Ureter (tissue), 1 donor: ENCODE results near the gene COP1. TPM values are rescaled to one million over a fixed set of nuclear protein-coding genes. Genes with fewer than 3 reads are reported as not detected.

ENCODE experiments used
- DNase-seq: peaks from one replicate; pipeline ENCODE4 v3.0.0-alpha.2; 2020; ENCODE audit warnings: low spot score
- total RNA-seq: library from RNA; stranded (reverse); gene quantifications from one replicate; pipeline ENCODE4 v1.2.4, GENCODE V29; 2023
- donor health status: DM: yes; HTN: yes; CAD: no.

The COP1 gene
- total RNA-seq, 1 donor from 2014 or later, result 60.6 TPM

DNA sequence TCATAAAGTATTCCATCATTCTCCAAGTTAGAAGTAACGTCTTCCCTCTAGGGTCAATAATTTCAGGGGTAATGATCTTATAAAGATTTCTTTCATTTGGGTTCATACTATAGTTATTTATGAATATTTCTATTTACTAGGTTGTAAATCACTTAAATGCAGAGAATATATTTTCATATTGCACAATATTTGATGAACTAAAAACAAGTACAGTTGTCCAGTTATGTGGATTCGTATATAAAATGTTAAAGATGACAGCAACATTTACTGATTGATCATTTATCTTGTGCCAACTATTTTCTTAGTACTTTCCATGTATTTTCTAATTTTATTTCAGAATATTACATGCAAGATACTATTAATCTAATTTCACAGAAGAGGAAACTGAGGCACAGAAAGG, 243.3 kb downstream of the COP1 start:
- no peak for DNase-seq

DNA sequence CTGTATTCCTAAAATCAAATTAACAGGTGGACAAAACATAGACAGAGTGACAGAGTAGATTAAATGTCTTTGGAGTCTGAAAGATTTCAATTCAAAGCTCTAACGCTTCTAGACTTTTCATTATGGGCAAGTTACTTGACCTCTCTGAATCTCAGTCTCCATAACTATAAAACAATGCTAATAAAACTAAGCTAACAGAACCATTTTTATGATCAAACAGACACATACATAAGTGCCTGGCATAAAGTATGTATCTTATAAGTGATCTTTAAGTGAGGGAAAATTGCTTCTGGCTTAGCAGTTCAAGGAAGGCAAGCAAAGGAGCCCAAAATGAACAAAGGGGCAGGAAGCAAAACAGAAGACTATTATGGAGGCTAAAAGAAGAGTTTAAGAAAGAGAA, 246.9 kb downstream of the COP1 start:
- no peak for DNase-seq

DNA sequence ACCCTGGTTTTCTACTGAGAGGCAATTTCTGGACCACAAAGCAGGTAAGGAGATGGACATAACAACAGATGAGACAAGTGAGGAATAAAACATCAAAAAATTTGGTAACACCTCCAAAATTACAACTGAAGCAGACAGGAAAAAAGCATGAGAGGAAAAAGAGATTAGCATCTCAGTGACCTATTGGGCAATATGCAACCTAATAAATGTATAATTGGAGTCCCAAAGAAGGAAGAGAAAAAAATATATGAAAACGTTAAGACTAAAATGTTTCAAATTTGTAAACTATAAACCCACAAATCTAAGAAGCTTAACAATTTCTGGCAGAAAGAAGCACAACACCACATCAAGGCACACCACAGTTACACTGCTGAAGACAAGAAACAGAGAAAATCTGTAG, 255.5 kb downstream of the COP1 start:
- DNase-seq, result no peak

DNA sequence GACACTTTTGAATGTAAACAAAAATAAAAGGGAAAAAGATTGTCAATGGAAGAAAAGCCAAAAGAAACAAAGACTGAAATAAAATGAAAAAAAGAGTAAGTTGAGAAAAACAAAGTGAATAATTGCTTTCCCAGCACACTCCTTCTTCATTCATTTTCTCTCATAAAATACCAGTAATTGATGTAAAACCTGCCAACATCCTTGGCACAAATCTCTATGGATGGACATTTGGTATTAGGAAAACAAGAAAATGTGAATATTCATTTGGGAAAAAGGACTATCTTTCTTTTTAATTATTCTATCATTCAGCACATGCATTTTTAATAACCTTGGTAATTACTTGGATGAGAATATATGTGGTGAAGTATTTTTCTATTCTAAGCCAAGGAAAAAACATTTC, 259.3 kb downstream of the COP1 start:
- no peak for DNase-seq

DNA sequence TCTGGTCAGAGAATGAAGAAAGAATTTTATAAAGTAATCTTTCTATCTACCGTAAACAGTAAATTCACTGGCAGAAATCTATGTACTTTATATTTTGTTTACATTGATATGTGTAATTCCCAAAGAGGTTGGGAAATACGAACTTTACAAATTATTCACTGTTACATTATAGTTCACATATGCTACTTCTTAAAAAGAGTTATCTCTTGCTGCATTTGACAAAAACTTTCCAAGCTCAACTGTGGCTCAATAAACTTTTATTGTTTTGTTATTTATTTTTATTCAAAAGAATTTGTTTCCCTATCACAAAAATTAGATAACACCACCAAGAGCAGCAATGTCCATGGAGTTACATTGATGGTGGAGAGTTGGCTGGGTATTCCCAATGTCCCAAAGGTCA, 262.5 kb downstream of the COP1 start:
- no peak for DNase-seq

DNA sequence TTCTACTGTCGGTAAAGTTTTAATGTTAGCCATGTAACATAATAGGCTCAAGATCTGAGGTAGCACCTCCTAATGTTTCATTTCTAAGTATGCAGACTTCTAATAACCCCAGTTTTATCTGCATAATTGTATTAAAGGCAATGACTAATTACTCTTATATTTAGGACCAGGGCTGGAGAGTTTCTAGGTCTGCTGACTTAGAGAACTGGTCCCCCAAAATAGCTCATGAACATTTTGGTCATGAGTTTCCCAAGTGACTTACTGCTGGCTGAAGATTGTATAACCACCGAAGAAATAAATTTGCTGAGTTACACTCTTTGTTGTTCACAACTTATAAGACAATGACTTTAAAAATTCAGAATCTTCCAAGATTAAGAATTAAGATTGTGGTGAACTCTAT, 265.9 kb downstream of the COP1 start:
- no peak for DNase-seq

DNA sequence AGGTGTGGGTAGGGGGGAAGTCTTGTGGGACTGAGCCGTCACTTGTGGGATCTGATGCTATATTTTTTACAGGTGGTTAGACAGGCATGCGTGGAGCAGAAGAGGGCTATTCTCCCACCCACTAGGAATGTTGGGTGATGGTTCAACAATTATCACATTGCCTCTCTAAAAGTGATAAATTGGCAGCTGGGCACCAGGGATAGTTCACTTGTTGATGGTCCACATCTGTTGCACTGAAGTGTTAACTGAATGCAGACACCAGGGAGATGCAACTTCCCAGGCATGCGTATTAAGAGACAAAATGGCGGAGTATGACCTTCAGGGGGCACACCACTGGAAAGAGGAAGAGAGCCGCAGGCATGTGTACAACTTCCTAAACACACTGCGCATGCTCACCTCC, 270.4 kb downstream of the COP1 start:
- DNase-seq, result no peak

DNA sequence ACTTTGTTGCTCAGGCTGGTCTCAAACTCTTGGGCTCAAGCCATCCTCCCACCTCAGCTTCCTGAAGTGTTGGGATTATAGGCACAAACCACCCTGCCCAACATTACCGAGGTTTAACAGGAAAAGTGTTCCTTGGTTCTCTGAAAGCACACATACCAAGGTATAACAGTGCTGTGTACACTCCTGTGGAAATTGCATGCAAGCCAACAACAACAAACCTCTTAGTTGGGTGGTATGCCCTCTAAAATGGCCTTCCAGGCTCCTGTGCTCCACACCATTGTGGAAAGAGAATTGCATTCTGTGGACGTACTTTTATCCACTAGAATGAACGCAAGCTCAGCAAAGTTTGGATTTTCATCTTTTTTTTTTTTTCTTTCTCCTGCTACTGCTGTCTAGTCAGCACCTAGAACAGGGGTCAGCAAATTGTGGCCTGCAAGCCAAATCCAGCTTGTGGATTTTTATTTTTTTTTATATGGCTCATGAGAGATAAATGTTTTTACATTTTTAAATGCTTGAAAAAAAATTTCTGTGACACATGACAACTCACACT, 271.4 kb downstream of the COP1 start:
- DNase-seq, result no peak

DNA sequence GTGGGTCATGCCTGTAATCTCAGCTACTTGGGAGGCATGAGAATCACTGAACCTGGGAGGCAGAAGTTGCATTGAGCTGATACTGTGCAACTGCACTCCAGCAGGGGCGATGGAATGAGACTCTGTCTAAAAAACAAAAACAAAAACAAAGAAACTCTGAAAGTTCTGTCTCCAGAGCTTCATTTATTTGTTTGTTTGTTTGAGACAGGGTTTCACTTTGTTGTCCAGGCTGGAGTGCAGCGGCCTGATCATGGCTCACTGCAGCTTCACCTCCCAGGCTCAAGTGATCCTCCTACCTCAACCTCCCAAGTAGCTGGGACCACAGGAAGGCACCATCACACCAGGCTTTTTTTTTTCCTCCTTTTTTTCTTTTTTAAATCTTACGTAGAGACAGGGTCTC, 271.9 kb downstream of the COP1 start:
- DNase-seq, result no peak

DNA sequence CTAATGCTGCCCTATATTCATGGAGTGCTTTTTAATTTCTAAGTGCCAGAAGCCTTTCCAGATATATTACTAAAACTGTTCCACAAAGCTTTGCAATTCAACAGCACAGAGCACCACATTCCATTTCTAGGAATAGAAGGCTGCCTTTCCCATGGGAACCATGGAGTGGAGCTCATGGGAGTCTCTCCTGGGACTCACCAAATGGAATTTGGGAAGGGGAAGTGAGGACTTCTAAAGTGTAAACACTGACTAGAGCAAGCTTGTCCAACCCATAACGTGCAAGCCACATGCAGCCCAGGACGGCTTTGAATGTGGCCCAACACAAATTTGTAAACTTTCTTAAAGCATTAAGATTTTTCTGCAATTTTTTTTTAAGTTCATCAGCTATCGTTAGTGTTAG, 273.3 kb downstream of the COP1 start:
- DNase-seq, result no peak

DNA sequence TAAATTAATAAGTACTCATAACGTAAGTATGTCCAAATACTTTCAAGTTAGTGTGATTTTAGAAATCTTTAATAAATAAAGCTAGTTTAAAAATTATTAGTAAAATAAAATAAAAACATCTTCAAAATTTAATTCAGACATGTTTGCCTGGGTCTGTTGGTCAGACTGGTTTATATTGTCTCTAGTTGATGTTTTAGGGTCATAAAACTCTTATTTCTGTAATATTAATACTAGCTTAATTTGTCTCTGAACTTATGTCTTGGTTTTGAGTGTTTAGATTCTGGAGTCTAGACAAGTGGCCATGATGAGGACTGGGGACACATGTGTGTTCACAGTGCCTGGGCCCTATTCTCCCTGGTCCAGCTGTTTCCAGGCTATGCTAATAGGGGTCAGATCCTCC, 279.1 kb downstream of the COP1 start:
- no peak for DNase-seq

DNA sequence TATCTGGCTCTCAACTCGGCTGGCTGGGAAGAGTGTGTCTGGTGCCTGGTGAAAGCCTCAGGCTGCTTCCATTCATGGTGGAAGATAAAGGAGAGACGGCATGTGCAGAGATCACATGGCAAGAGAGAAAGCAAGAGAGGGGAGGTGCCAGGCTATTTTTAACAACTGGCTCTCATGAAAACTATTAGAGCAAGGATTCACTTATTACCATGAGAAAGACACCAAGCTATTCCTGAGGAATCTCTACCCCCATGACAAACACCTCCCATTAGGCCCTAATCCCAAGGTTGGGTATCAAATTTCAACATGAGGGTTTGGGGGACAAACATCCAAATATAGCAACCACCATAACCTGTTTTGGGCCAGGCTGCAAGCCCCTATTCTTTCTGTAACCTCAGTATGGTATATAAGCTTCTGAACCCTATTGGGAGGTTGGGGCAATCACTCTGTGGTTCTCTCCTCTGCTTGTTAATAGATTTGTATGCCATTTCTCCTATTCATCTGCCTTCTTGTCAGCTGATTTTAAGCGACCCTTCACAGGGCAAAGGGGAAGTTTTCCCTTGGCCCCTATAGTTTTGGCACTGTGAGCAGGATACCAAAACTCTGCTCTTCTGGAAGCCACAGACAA, 284.7 kb downstream of the COP1 start:
- DNase-seq, result no peak

DNA sequence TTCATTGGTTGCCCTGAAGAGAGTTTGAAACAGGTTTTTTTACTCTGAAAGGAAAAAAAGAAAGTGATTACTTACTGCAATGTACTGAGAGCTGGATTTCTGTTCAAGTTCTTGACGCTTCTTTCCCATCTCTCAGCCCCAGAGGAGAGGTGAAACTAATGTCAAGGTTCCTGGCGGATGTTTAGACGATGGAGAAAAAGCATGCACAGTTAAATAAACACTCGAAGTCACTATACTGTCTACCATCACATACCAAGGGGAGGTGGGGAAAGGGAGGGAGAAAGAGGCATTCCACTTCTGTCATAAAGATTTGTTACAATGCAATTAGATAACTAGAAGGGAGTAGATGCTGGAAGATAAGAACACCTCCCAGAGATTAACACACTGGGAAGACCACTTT, 286.7 kb downstream of the COP1 start:
- no peak for DNase-seq

DNA sequence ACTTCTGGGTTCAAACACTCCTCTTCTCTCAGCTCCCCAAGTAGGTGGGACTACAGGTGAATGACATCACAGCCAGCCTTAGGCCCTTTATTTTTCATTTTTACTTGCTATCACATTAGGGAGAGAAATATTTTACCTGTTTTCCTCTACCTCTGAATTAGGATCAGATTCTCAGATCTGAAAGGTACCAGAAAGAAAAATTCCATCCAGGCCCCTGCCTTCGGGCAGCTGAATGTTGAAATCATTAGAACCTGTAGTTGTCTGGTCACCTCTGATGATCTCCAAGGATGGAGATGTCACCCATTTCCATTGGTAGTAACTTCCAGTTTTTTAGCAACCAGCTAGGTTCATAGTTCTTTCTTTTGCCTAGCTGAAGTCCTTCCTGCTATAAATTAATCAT, 288.1 kb downstream of the COP1 start:
- DNase-seq, result no peak

DNA sequence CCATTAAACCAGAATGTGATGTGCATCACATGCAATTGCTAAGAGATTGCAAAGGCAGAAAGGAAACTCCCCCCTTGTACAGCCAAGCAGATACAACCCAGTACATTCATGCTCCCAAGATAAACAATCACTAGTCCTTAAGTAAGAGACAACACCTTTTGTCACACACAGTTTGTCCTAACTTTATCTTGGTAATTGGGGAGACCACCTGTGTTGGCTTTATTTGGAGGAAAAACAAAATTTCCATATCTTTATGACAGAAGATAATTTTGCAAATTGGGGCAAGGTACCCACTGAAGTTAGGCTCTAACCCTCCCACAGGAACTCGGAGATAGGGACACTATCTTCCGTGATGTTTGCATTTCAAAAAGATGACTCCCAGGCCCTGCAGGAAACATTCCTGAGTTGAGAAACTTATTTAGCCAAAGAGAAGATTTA, 288.7 kb downstream of the COP1 start:
- DNase-seq, result no peak

DNA sequence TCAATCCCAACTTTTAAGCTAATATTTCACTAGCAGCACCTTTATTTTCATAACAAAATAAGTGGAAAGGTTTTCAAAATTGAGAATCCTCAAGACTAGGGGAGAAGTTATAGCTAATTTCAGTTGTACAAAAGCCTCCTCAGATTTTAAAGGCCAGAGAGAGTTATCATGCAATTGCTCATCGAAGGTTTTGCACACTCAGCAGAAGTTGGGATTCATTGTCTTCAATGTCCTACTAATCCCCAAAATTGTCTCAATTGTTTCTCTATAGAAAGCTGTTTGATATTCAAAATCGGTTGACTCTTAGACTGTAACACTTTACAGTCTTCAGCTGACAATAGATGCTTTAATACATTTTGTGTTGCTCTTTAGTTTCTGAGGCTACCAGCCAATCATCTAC, 293.0 kb downstream of the COP1 start:
- no peak for DNase-seq

DNA sequence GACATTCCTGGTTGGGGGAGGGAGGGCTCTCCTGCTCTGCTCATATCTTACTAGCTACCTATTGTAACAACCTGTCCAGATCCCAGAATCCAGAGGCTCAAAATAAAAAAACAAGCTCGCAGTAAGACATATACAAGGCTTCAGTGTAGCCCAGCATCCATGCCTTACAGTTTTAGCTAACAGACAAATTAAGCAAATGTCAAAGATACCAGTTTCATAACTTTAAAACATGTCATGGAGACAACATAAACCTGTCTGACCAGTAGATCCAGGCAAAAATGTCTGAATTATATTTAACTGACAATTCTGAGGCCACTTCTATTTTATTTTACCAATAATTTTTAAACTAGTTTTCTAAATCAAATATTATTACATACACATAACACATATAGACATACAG, 295.9 kb downstream of the COP1 start:
- DNase-seq, result no peak

DNA sequence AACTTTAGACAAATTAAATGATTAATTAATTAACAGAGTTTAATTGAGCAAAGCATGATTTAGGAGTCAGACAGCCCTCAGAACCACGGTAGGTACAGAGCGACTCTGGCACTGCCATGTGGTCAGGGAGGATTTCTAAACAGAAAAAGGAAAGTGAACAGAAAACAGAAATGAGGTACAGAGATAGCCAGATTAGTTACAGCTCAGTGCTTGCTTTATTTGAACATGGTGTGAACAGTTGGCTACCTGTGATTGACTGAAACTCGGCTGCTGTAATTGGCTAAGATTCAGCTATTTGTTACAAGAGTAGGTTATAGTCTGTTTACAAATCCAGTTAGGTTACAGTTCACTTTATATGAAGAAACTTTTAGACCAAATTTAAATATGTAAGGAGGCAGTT, 300.7 kb downstream of the COP1 start:
- DNase-seq, result no peak

DNA sequence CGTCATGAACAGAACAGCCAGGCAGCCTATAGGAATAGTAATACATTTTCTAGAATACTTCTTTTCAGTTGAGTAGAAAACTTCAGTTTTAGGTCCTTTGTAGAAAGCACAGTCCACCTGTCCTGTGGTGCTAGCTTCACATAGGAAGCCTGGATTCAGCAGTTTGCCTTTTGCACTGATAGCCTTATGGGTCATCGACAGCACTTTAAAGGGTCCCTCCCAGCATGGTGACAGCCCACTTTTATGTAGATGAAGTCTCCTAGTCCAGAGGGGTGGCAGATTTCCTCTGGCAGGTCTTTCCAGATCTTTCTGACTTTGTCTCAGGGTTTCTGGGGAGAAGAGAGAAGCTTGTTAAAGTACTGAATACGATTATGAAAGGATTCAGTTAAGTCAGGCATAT, 302.3 kb downstream of the COP1 start:
- DNase-seq, result no peak

DNA sequence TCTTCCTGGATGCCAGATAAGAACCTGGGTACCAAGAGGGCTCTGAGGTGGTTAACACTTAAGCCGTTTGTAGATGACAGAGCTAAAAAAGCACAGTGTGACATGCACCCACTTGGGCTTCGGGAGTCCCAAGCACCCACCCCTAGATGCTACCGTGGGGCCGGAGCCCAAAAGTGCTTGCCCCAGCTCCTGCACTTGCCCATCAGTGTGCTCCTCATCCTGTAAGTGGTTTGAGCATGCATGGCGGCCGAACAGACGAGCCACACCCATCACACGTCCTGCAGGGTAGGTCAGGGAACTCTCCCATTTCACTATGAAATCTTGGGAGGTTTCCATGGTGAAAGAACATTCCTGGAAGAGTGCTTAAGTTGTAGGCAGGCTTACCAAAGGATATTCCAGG, 304.8 kb downstream of the COP1 start:
- DNase-seq, result no peak

DNA sequence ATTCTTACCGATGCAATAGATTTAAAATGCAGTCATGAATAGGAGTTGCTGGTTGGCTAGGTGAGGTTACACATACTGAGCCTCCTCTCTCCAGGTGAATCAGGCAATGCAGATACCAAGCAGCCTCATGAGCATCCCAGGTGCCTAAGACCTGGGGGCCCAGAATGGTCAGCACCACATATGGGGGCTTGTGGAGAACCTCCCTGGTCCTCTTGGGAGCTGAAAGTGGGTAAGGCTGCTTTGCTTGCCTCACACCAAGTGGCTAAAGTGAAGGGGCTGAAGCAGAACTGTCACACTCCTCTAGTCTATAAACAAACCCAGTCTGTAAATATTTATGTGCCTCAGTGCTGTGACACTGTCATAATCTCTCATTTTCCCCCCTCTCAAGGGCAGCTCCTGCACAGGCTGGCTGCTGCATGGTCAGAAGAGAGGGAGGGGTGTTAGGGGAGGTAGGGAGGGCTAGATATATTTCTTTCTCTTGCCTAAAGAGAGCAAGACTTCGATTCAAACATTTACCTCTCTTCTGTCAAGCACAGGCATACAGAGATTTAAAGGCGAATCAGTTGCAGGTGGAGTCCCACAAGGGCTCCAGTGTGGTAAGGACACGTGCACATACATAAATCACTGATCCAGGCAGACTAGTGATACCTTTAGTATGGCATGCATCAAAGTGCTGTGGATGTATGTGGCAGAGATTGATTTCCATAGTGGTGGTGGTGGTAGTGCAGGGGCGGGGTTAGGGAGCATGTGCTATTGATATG, 305.8 kb downstream of the COP1 start:
- no peak for DNase-seq

DNA sequence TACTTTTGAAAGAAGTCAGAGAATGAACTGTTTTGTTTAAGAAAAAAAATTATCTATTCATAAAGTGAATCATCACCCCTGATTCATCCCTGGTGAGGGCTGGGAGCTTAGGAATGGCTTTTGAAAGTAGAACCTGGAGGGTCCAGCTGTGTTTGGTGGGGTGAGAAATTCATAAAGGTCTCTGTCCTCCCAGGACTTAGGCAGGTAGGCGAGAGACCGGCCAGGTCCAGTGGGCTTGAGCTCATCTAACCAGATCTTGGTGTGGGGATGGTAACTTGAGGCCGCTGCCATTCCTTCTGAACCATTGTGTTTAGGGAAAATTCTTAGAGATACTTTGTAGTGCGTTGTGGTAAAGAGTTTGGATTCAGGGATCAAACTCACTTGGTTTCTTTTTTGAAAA, 306.9 kb downstream of the COP1 start:
- DNase-seq, result no peak

DNA sequence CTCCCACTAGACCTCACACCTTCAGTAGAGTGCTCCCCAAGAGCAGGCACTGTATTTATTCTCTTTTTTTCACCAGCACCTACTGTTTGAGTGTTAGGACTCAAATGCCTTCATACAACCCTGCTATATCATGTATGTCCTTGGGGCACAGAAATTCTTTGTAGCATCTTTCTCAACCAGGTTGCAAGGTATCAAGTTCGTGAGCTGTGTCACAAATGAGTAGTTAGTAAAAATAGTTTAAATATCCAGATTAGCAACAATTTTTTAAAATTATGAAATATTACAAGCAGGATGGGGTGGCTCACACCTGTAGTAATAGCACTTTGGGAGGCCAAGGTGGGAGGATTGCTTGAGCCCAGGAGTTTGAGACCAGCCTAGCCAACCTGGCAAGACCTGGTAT, 311.1 kb downstream of the COP1 start:
- no peak for DNase-seq
